Osteoblast (primary cell): ENCODE results near the gene RBP3. TPM values are rescaled to one million over a fixed set of nuclear protein-coding genes. Genes with fewer than 3 reads are reported as not detected.
A peak's percentile ranks its signal among the peaks of the same experiment; 100 is the strongest.

Experiments
- DNase-seq: peaks from one replicate; pipeline ENCODE4 v3.0.0; 2011; ENCODE audit warnings: low spot score, mixed read lengths; ENCODE audit not compliant: insufficient read length; ENCODE audit errors: missing footprints
- H2AFZ ChIP-seq: 2 replicates; pipeline ENCODE4 v1.6.0; 2011; ENCODE audit warnings: mild to moderate bottlenecking, low read length
- H3K27ac ChIP-seq: 2 replicates; pipeline ENCODE4 v1.5.1; 2011; ENCODE audit warnings: mild to moderate bottlenecking, low read depth, low read length, moderate library complexity
- H3K27me3 ChIP-seq: 2 replicates; pipeline ENCODE4 v1.6.0; 2012; ENCODE audit warnings: mild to moderate bottlenecking, control low read depth, inconsistent platforms, low read length, moderate library complexity; ENCODE audit not compliant: insufficient read depth
- H3K36me3 ChIP-seq: 2 replicates; pipeline ENCODE4 v1.5.1; 2011; ENCODE audit warnings: mild to moderate bottlenecking, low read length, control low read depth, moderate library complexity; ENCODE audit not compliant: insufficient read depth
- H3K4me1 ChIP-seq: 2 replicates; pipeline ENCODE4 v1.5.1; 2011; ENCODE audit warnings: mild to moderate bottlenecking, low read length, control low read depth, moderate library complexity; ENCODE audit not compliant: insufficient read depth
- H3K4me2 ChIP-seq: 2 replicates; pipeline ENCODE4 v1.6.0; 2011; ENCODE audit warnings: mild to moderate bottlenecking, low read length; ENCODE audit not compliant: insufficient read depth
- H3K4me3 ChIP-seq: fragments of 200-600 bp; sonication (generic); 3 replicates; pipeline ENCODE4 v1.5.1; 2012; ENCODE audit warnings: mild to moderate bottlenecking, low read length, inconsistent platforms; ENCODE audit not compliant: insufficient read depth
- H3K79me2 ChIP-seq: 2 replicates; pipeline ENCODE4 v1.6.0; 2012; ENCODE audit warnings: mild to moderate bottlenecking, low read length, control low read depth, inconsistent platforms; ENCODE audit not compliant: insufficient read depth
- H3K9me3 ChIP-seq: 2 replicates; pipeline ENCODE4 v1.5.1; 2011; ENCODE audit warnings: low read depth, low read length, control low read depth
- H4K20me1 ChIP-seq: 2 replicates; pipeline ENCODE4 v1.6.0; 2012; ENCODE audit warnings: mild to moderate bottlenecking, low read length, control low read depth; ENCODE audit not compliant: insufficient read depth
- total RNA-seq: library from RNA; depleted of rRNA; stranded (reverse); fragments of >200 nt; gene quantifications from 2 replicates; pipeline ENCODE4 v1.2.3, GENCODE V29; 2012
- TF ChIP-seq, protein P1 (sequence below): IDR thresholded peaks from 2 replicates; pipeline ENCODE4 v1.5.1; 2011; ENCODE audit warnings: mild to moderate bottlenecking, low read depth, low read length, moderate library complexity; ENCODE audit errors: extremely low read depth

Gene RBP3
- total RNA-seq, 1 donor, result not detected

DNA sequence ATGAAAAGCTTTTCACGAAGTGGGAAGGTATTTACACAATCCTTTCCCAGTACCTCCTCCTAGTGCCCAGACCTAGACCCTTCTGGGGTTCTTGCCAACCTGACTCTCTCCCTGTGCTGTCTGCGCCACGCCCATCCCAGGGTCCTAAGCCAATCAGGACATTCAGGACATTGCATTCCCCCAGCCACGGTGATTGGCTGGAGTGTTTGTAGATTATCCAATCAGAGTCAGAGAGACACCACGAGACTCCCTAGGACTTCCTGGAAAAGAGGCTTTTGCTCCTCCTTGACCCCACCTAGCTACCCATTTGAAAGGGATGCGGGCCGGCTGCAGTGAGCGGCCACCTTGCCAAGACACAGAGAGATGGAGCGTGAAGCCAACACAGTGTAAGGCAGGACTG lies 29.5 kb upstream of the RBP3 start:
- Histone ChIP-seq H3K27ac (no peak overlapping the region), H3K4me3 (no peak overlapping the region), H3K27me3 (peaks cover 12% of the 10 kb centered on the region), H3K4me2 (no peak overlapping the region), H3K9me3 (no peaks in the 10 kb centered on the region), H3K36me3 (no peaks in the 10 kb centered on the region), H3K79me2 (no peaks in the 10 kb centered on the region), H2AFZ (no peak overlapping the region), H3K4me1 (no peaks in the 10 kb centered on the region), H4K20me1 (no peaks in the 10 kb centered on the region)
- peak; percentile 13 for DNase-seq
- TF ChIP-seq, protein P1, sequence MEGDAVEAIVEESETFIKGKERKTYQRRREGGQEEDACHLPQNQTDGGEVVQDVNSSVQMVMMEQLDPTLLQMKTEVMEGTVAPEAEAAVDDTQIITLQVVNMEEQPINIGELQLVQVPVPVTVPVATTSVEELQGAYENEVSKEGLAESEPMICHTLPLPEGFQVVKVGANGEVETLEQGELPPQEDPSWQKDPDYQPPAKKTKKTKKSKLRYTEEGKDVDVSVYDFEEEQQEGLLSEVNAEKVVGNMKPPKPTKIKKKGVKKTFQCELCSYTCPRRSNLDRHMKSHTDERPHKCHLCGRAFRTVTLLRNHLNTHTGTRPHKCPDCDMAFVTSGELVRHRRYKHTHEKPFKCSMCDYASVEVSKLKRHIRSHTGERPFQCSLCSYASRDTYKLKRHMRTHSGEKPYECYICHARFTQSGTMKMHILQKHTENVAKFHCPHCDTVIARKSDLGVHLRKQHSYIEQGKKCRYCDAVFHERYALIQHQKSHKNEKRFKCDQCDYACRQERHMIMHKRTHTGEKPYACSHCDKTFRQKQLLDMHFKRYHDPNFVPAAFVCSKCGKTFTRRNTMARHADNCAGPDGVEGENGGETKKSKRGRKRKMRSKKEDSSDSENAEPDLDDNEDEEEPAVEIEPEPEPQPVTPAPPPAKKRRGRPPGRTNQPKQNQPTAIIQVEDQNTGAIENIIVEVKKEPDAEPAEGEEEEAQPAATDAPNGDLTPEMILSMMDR, result no peak

DNA sequence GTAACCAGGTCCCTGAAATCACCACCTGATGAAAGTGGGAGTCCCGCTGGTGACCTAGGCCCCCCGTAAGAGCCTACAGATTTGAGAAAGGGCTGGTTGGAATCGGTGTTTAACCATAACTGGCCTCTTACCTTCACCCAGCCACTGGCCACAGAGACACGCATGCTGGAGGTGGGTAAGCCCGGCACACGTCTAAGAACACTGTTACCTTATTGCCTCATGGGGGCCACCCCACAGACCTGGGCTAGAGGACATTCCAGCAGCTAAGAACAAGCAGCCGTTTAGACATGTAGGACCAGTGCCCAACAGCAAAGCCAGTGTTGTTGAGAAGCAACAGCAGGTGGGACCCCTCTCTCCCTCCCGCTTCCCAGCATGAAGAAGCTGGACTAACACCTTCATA lies 28.4 kb upstream of the RBP3 start:
- Histone ChIP-seq H3K4me2 (no peak overlapping the region), H3K27me3 (peaks cover 15% of the 10 kb centered on the region), H3K79me2 (no peaks in the 10 kb centered on the region), H3K4me1 (no peaks in the 10 kb centered on the region), H2AFZ (no peak overlapping the region), H3K36me3 (no peaks in the 10 kb centered on the region), H4K20me1 (no peaks in the 10 kb centered on the region), H3K27ac (no peak overlapping the region), H3K9me3 (no peaks in the 10 kb centered on the region), H3K4me3 (no peak overlapping the region)
- TF ChIP-seq, protein P1, result no peak
- no peak for DNase-seq

DNA sequence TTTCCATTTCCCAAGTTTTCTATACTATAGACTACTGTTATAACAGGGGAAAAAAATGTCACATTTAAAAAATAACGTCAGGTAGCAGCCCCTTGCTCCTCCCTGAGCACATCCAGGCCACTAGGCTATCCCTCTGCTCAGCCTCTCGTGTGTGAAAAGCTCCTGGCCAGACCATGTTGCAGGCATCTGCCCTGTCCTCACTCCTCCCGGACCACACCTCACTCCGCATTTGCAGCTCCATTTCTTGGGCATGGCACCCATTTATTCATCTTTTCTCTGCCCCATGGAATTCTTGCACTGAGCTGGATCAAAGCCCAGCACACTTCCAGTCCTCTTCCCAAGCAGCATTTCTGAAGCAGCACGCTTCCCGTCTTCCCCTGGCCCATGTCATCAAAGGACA lies 27.4 kb upstream of the RBP3 start:
- Histone ChIP-seq H3K4me2 (no peak overlapping the region), H4K20me1 (no peaks in the 10 kb centered on the region), H3K9me3 (no peaks in the 10 kb centered on the region), H3K27me3 (peaks cover 15% of the 10 kb centered on the region), H3K4me3 (no peak overlapping the region), H3K79me2 (no peaks in the 10 kb centered on the region), H3K27ac (no peak overlapping the region), H2AFZ (no peak overlapping the region), H3K4me1 (no peaks in the 10 kb centered on the region), H3K36me3 (no peaks in the 10 kb centered on the region)
- peak; percentile 38 for DNase-seq
- TF ChIP-seq, protein P1, result no peak

DNA sequence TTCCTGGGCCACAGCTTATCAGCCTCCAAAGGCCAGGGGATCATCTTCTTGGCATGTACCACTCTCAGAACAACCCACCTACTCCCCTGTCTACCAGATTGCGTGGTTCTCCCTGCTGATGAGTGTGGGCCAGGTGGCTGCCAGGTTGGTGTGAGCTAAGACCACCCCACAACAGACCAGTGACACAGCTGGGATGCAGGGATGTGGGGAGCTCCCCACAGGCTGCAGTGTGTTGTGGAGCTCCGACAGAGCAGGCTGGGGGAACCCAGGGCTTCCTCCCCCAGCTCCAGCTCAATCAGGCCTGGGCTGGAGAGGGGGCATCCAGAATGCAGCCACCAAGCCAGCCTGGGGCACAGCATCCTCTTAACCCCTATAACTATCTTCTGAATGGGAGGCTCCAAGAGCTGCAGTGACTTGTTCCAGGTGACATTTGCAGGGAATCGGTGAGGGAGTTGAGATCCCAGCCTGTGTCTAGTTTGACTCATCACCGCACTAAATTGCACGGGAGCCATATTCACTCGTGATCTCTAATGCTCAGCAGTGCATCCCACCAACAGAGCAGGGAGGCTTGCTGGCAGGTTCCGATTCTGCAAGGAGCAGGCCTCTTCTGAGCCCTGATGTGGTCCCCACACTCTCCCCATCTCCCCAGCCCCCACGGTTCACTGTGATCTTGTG lies 26.5 kb upstream of the RBP3 start:
- Histone ChIP-seq H3K27me3 (peaks cover 15% of the 10 kb centered on the region), H3K4me2 (no peak overlapping the region), H4K20me1 (no peaks in the 10 kb centered on the region), H3K27ac (no peak overlapping the region), H3K4me1 (no peaks in the 10 kb centered on the region), H2AFZ (no peak overlapping the region), H3K9me3 (no peaks in the 10 kb centered on the region), H3K4me3 (no peak overlapping the region), H3K79me2 (no peaks in the 10 kb centered on the region), H3K36me3 (no peaks in the 10 kb centered on the region)
- peak; percentile 78 for DNase-seq
- TF ChIP-seq, protein P1, result no peak
